ENCODE results near the gene RTN4. TPM values are rescaled to one million over a fixed set of nuclear protein-coding genes. Genes with fewer than 3 reads are reported as not detected.

Gene RTN4
- total and polyA plus RNA-seq, 7 donors, result 168 to 542 (median 289) TPM

DNA sequence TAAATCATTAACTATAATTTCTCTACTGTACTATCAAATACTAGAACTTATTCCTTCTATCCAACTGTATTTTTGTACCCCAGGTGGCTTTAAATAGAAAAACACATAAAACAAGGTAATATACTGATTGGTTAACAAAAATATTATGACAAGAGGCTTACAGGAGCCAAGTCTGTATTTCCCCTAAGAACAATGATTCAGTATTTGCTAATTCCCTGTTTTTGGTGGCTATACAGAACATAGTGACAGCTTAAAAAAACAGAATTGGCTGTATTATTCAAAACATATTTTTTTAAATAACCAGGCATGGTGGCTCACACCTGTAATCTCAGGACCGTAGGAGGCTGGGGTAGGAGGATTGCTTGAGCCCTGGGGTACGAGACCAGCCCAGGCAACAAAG lies 16.3 kb downstream of the RTN4 start:
- Histone ChIP-seq H3K27ac (no peak overlapping the region), H3K4me3 (no peak overlapping the region), H3K4me1 (no peaks in the 10 kb centered on the region), H3K36me3 (ENCODE audit: insufficient read depth in 1 of 2, low read depth in 1 of 2) (no peaks in the 10 kb centered on the region), H3K27me3 (ENCODE audit: insufficient read depth in 3 of 3, low read length in 2 of 3) (no peaks in the 10 kb centered on the region), H3K9me3 (no peaks in the 10 kb centered on the region)
- WGBS, 3 donors, result 93 to 98% (median 98%) methylated on average over 2 of the region's 2 CpGs
- intact Hi-C loops (cut with DNase I), result no loop called here
- DNase-seq (no peak), ATAC-seq (no peak)
- TF ChIP-seq, protein P1, sequence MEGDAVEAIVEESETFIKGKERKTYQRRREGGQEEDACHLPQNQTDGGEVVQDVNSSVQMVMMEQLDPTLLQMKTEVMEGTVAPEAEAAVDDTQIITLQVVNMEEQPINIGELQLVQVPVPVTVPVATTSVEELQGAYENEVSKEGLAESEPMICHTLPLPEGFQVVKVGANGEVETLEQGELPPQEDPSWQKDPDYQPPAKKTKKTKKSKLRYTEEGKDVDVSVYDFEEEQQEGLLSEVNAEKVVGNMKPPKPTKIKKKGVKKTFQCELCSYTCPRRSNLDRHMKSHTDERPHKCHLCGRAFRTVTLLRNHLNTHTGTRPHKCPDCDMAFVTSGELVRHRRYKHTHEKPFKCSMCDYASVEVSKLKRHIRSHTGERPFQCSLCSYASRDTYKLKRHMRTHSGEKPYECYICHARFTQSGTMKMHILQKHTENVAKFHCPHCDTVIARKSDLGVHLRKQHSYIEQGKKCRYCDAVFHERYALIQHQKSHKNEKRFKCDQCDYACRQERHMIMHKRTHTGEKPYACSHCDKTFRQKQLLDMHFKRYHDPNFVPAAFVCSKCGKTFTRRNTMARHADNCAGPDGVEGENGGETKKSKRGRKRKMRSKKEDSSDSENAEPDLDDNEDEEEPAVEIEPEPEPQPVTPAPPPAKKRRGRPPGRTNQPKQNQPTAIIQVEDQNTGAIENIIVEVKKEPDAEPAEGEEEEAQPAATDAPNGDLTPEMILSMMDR (IDR thresholded peaks at IDR 0.05), result no peak

DNA sequence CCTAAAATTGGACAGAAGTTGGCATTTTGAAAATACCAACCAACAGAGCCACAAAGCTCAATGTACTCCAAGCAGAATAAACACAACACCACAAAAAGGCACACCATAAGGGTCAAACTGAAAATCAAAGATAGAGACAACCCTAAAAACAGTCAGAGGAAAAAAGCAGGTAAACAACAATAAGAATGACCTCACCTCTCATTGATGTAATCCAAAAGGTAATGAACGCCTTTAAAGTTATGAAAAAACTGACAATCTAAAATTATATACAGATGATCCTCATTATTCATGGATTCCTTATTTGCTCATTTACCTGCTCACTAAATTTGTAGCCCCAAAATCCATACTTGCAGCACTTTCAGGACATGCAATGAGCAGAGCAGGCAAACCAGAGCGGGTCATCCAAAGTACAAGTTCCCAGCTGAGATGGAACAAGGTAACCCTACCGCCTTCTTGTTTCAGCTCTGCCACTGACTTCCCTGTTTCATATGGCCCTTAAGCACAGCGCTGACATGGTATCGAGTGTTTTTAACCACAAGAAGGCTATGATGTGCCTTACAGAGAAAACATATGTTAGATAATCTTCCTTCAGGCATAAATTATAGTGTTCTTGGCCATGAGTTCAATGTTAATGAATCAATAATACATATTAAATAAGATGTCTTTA lies 17.0 kb downstream of the RTN4 start:
- no peak for ATAC-seq
- no peak overlapping the region for H3K4me3 ChIP-seq
- TF ChIP-seq, protein P1 (IDR thresholded peaks at IDR 0.05), result no peak
- no peak for DNase-seq
- H3K36me3 ChIP-seq (ENCODE audit: insufficient read depth in 1 of 2, low read depth in 1 of 2), result no peaks in the 10 kb centered on the region
- WGBS, 3 donors, result 77 to 81% (median 78%) methylated on average over 5 of the region's 5 CpGs
- no peaks in the 10 kb centered on the region for H3K9me3 ChIP-seq
- intact Hi-C loops (cut with DNase I), result no loop called here
- no peaks in the 10 kb centered on the region for H3K27me3 ChIP-seq (ENCODE audit: insufficient read depth in 3 of 3, low read length in 2 of 3)
- H3K27ac ChIP-seq, result no peak overlapping the region
- no peaks in the 10 kb centered on the region for H3K4me1 ChIP-seq

DNA sequence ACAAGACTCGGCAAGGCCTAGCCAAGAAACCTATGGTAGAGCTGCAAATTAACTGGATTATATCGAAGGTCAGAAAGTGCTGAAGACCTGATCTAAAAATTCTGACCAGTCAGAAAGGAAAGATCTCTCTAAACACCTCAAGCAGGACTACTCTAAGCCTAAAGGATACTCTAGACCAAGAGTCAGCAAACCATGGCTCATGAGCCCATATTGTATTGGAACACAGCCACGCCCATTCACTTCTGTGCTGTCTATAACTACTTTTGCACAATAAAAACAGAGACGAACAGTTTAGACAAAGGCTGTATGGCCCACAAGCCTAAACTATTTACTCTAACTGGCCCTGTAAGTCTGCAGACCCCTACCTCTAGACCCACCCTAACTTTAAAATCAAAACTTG lies 18.7 kb downstream of the RTN4 start:
- Histone ChIP-seq H3K9me3 (no peaks in the 10 kb centered on the region), H3K27me3 (ENCODE audit: insufficient read depth in 3 of 3, low read length in 2 of 3) (no peaks in the 10 kb centered on the region), H3K4me1 (peaks cover 4% of the 10 kb centered on the region), H3K4me3 (no peak overlapping the region), H3K27ac (no peak overlapping the region), H3K36me3 (ENCODE audit: insufficient read depth in 1 of 2, low read depth in 1 of 2) (no peaks in the 10 kb centered on the region)
- intact Hi-C loops (cut with DNase I), result no loop called here
- WGBS, 3 donors, result 89 to 91% (median 89%) methylated on average over 4 of the region's 4 CpGs
- no peak for ATAC-seq
- TF ChIP-seq, protein P1 (IDR thresholded peaks at IDR 0.05), result no peak
- no peak for DNase-seq

DNA sequence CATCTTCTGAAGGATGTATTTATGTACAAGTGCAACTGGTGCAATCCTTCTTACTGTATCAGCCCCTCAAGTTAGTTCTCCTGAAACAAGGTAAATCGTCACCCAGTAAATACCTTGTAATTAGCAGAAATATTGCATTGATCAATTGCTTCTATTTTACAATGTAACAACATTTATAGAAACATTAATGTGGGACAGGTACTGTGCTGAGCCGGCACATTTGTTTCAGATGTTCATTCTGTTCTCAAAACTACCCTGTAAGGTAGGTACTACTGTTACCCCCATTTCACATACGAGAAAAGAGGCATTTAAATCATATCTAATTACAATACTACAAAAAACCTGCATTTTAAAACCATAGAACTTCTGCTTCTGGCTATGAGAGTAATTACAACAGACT lies 19.5 kb downstream of the RTN4 start:
- intact Hi-C loops (cut with DNase I), result no loop called here
- Histone ChIP-seq H3K27me3 (ENCODE audit: insufficient read depth in 3 of 3, low read length in 2 of 3) (no peaks in the 10 kb centered on the region), H3K9me3 (no peaks in the 10 kb centered on the region), H3K36me3 (ENCODE audit: insufficient read depth in 1 of 2, low read depth in 1 of 2) (peaks cover 0 to 6% of the 10 kb centered on the region in 2 donors), H3K4me3 (no peak overlapping the region), H3K4me1 (peaks cover 12% of the 10 kb centered on the region), H3K27ac (no peak overlapping the region)
- DNase-seq, result no peak
- TF ChIP-seq, protein P1 (IDR thresholded peaks at IDR 0.05), result no peak
- 75 to 87% (median 83%) methylated on average over 3 of the region's 3 CpGs for WGBS, 3 donors
- ATAC-seq, result no peak

DNA sequence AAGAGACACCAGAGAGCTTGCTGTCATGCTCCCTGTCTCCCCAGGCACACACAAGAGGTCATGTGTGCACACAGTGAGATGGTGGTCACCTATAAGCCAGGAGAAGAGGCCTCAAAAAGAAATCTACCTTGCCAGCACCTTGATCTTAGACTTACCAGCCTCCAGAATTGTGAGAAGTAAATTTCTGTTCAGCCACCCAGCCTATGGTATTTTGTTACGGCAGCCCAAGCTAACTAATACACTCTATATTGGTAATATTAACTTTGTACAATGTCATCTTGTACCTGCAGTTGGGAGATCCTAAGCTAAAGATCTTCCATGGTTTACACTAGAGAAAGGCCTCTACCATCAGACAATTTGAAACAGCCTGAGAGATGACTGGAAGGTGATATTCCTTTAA lies 21.2 kb downstream of the RTN4 start:
- 97 to 100% (median 97%) methylated on average over 1 of the region's 1 CpG for WGBS, 3 donors
- Histone ChIP-seq H3K36me3 (ENCODE audit: insufficient read depth in 1 of 2, low read depth in 1 of 2) (peaks cover 0 to 12% of the 10 kb centered on the region in 2 donors), H3K27ac (no peak overlapping the region), H3K4me1 (peaks cover 14% of the 10 kb centered on the region), H3K27me3 (ENCODE audit: insufficient read depth in 3 of 3, low read length in 2 of 3) (no peaks in the 10 kb centered on the region), H3K9me3 (no peaks in the 10 kb centered on the region), H3K4me3 (no peak overlapping the region)
- ATAC-seq (no peak), DNase-seq (no peak)
- intact Hi-C loops (cut with DNase I), result no loop called here
- TF ChIP-seq, protein P1 (IDR thresholded peaks at IDR 0.05), result no peak
